ENCODE data around the gene MAML1.

The MAML1 gene

GRCh38 chr5:179773686-179774040 lies 41.0 kb downstream of the MAML1 start:
- TF ChIP-seq CTCF (IDR thresholded peaks at IDR 0.05; ENCODE audit: low read depth, low read length, missing control alignments) = no peak
- no peak overlapping the region for H3K4me3 ChIP-seq (ENCODE audit: low read depth, low read length)
- no peak for DNase-seq (ENCODE audit: low read depth)

- DNase-seq (ENCODE audit: low read depth) = no peak
- H3K4me3 ChIP-seq (ENCODE audit: low read depth, low read length) = no peak overlapping the region
- TF ChIP-seq CTCF (IDR thresholded peaks at IDR 0.05; ENCODE audit: low read depth, low read length, missing control alignments) = no peak
These were observed 41.8 kb downstream of the MAML1 start for GRCh38 chr5:179774442-179774841.

GRCh38 chr5:179776411-179776938 lies 43.9 kb downstream of the MAML1 start:
- no peak overlapping the region for H3K4me3 ChIP-seq (ENCODE audit: low read depth, low read length)
- no peak for TF ChIP-seq CTCF (IDR thresholded peaks at IDR 0.05; ENCODE audit: low read depth, low read length, missing control alignments)
- DNase-seq (ENCODE audit: low read depth) = no peak

GRCh38 chr5:179777456-179777855 lies 44.8 kb downstream of the MAML1 start:
- no peak for DNase-seq (ENCODE audit: low read depth)
- TF ChIP-seq CTCF (IDR thresholded peaks at IDR 0.05; ENCODE audit: low read depth, low read length, missing control alignments) = no peak
- H3K4me3 ChIP-seq (ENCODE audit: low read depth, low read length) = no peak overlapping the region

- no peak for DNase-seq (ENCODE audit: low read depth)
- no peak overlapping the region for H3K4me3 ChIP-seq (ENCODE audit: low read depth, low read length)
- no peak for TF ChIP-seq CTCF (IDR thresholded peaks at IDR 0.05; ENCODE audit: low read depth, low read length, missing control alignments)
These were observed 45.3 kb downstream of the MAML1 start for GRCh38 chr5:179777909-179778308.

- H3K4me3 ChIP-seq (ENCODE audit: low read depth, low read length) = no peak overlapping the region
- DNase-seq (ENCODE audit: low read depth) = no peak
- TF ChIP-seq CTCF (IDR thresholded peaks at IDR 0.05; ENCODE audit: low read depth, low read length, missing control alignments) = no peak
These were observed 46.0 kb downstream of the MAML1 start for GRCh38 chr5:179778591-179778990.

- H3K4me3 ChIP-seq (ENCODE audit: low read depth, low read length) = no peak overlapping the region
- no peak for TF ChIP-seq CTCF (IDR thresholded peaks at IDR 0.05; ENCODE audit: low read depth, low read length, missing control alignments)
- DNase-seq (ENCODE audit: low read depth) = no peak
These were observed 47.2 kb downstream of the MAML1 start for GRCh38 chr5:179779826-179780225.
